Activated CD8-positive, alpha-beta memory T cell treated with anti-CD3 and anti-CD28 coated beads for 1 hour (primary cell): Measurements from ENCODE around the gene ANXA4.

Experiments used
- DNase-seq, 2 donors: peaks; one replicate each; pipeline ENCODE4 v3.0.0-alpha.2; 2020; ENCODE audit warnings: low read depth in 1 of 2; ENCODE audit errors: extremely low read depth in 1 of 2

Gene ANXA4

DNA sequence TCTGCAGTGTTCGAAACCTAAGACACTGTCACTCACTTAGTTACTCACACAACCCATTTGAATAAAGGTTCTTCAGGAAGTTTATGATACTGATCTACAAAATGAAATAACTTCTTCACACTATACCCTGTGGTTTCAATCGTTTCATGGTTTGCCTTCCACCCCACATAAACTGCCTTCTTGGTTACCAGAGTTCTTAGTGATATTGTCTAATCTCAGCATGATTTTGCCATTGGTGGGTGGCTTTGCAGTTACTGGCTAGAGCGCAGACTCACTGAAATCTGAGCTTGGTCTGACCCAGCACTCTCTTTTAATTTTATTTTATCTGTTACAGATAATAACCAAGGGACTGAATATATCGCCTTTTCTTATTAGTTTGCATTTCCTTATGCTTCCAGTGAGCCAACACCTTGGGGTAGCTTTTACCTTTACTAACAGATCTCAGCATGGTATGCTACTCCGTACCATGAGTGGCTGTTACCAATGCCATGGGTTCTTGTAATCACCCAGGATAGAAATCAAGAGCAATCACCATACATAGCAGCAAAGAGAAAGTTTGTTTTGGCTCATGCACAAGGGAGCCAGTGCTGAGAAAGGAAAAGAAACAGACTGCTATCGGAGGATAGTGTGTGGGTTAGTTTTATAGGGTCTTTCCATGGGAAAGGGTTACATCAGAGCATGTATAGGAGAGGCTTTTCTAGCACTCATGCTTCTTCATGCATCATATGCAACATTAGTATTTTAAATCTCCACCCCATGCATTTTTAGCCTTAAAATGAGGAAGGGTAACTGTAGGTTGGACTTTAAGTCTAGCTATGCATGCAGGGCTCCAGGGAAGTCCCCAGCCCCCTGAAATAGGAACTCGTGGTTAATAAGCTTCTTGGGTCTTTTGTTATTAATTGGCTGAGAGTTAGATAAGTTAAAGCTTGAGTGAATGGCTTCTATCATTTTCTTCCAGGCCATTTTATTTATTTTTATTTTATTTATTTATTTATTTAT is 33.3 kb downstream of the ANXA4 start:
- DNase-seq: no peak

DNA sequence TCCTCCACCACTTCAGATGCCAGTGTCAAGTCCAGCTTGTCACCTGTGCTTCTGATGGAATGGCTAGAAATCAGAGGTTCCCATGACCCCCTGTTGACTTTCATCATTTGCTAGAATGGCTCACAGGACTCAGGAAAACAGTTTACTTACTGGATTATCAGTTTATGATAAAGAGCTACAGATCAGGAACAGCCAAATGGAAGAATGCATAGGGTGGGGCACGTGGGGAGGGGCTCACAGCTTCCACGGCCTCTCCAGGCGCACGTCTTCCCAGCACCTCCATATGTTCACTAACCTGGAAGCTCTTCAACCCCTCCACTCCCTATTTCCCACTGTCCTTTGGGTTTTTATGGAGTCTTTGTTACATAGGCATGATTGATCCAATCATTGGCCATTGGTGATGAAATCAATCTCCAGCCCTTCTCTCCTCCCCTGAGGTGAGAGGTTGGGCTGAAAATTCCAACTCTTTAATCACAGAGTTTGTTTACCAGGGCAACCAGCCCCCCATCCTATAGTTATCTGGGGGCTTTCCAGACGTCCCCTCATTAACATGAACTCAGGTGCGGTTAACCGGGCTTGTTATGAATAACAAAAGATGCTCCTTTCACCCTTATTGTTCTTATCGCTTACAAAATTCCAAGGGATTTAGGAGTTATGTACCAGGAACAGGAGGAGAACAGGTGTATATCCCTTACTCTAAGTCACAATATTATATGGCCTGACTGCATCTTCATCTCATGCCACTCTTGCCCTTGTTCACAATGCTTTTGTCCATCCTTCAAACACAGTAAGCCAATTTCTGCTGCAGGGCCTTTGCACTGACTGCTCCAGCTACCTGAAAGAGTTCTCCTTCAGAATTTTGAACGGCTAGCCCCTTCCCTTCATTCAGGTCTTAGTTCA is 35.2 kb downstream of the ANXA4 start:
- DNase-seq: no peak

DNA sequence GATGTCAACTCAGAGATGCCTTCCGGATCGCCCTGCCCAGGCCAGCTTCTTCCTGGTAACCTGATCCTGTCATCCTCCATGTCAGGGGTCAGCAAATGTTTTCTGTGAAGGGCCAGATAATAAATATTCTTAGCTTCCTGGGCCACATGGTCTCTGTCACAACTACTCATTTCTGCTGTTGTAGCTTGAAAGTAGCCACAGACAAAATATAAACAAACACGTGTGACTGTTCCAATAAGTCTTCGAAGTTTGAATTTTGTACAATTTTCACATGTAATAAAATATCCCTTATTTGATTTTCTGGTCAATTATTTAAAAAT is 35.8 kb downstream of the ANXA4 start:
- DNase-seq: no peak

DNA sequence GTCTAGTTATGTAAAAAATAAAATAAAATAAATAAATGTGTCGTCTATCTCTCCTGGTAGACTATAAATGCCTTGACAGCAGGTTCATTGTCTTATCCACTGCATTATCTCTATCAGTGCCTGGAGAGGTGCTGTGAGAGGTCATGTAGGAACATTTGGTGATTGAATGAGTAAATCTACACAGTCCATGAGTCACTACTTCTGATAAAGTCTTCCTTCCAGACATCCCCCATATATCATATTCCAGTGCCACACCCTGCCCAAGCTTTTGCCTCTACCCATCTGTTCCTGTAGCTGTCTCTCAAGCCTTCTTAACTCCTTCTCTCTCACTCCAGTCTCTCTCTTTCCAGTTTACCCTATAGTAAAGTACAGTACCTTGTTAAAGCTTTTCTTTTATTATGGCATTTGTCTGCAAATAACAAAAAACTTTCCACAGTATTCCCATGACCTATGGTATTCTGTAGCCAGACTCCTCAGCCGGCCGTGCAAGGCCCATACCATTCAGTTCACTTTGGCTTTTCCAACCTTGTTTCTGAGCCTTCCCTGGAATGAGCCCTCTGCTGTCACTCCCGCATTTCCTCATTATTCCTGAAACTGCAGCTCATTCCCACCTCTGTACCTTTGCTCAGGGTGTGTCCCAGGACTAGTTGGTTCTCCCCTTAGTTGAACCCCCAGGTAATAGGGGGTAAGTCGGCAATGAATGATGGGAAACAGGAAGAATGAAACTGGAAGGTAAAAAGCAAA is 37.5 kb downstream of the ANXA4 start:
- no peak for DNase-seq

DNA sequence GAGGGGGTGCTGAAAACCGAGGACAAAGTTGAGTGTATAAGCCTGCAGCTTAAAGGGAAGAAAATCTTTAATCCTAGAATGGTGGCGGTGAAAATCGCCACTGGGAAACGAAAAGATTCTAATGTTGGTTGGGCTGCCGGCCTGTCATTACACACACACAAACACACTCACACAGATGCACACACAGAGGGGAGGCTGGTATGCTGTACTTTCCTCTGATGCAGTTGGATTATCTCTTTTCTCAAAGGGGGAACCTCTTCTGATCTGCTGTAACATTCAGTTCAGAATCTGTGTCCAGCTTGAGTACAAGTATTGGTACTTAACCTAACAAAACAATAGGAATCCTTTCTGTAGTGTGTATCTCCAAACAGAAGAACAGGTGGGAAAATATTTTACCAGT is 39.0 kb downstream of the ANXA4 start:
- DNase-seq: no peak

DNA sequence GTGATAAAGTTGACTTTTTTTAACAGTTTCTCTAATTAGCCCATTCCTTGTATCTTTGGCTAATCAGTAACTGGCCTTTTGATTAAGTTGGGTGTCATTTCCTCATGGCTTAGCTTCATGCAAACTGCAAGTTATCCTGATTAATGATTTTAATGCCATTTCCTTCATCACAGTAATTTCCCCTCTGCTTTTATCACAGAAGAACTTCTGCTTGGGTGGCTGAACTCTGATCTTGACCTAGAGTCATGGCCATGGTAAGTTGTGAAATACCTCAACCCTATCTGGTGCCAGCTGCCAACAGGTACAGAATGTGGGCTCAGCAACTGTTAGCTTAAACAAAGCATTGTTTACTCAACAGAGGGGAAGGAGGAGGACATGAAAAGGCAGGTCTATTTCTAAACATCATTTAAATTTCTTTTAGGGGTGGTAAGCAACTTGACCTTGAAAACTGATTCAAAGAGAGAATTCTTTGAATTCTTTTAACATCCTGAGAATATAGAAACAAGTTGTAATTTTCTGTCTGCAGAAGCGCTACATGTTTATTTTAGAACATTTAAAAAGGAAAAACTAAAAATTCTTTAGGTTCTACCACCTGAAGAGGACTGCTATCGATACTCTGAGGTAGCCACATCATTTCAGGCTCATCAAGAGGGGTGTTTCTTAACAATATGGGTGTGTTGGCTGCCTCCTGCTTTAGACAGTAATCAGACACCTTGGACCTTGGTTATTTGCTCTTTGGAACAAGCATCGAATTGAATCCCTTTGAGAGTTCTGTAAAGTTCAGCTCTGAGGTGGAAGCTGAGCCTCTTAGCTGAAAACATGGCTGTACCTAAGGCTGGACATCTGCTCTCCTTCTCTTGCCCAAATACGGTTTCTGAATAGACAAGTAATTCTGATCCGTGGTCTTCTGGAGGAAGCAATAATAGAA is 39.7 kb downstream of the ANXA4 start:
- DNase-seq: no peak

DNA sequence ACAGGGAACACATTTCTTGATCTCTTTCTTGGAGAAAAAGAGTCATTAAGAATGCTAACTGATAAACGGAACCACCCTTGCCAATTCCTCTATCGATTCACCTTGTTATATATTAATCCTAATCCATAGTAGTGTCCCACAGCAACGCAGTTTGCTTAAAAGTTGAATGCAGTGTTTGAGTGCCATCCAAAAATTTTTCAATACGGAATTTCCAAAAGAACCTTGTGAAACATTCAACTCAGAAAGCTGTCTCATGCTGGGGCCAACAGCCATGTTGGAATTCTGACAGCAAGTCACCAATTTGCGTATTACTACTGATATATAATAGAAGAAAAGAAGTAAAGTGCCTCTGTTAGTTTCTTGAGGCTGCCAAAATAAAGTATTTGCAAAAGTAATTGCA is 42.3 kb downstream of the ANXA4 start:
- no peak for DNase-seq

DNA sequence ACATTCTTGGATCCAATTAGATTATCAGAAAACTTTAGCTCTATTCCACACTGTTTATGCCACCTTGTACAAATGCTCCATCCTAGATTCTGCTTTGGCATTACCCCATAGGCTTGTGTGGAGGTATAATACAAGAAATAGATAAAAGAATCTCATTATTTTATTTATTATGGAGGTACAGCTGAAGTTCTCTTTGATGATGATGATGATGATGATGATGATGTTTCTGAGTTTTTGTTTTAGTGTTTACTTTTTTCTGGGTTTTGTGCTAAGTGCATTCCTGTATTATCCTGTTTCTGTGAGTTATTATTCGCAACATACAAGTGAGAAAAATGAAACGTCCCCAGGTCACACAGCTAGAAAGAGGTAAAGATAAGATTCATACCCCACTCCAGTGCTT is 43.4 kb downstream of the ANXA4 start:
- no peak for DNase-seq

DNA sequence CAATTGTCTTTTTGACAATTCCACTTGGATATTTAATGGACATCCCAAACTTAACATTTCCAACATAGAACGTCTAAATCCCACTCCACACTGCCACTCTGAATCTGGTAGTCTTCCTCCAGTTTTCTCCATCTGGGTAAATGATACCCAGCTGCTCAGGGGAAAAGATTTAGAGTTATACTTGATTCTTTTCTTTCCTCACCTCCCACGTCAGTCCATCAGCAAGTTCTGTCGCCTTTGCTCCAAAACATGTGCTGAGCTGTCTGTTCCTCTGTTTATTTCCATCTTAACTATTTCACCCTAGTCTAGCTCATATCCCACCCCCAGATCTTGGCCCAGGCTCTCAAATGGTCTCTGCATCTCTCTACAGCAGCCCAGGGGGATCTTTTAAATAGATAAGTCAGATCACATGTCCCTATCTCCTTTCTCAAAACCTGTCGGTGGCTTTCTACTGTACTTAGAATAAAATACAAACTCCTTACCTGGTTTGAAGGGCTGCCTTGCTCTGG is 44.2 kb downstream of the ANXA4 start:
- DNase-seq: no peak

DNA sequence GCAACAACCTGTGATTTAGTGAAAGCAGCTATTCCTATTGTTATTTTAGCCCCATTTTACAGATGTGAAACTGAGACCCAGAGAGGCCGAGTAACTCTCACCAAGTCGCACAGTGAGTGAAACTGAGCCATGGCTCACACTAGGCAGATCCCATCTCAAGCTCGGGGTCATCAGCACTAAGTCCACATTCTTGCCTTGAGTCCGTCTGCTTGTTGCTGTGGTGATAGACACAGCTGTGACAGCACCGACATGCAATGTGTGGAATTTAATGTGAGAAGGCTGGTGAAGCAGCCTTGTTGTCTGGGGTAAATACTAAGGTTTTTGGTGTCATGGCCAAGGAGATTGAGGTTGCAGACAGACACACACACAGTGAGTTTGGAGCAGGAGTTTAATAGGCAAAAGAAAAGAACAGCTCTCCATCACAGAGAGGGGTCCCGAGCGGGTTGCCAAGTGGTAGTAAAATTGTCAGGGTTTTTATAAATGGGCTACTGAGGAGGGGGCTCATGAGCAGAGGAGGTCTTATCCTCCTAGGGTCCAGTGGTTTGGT is 47.3 kb downstream of the ANXA4 start:
- DNase-seq: no peak

DNA sequence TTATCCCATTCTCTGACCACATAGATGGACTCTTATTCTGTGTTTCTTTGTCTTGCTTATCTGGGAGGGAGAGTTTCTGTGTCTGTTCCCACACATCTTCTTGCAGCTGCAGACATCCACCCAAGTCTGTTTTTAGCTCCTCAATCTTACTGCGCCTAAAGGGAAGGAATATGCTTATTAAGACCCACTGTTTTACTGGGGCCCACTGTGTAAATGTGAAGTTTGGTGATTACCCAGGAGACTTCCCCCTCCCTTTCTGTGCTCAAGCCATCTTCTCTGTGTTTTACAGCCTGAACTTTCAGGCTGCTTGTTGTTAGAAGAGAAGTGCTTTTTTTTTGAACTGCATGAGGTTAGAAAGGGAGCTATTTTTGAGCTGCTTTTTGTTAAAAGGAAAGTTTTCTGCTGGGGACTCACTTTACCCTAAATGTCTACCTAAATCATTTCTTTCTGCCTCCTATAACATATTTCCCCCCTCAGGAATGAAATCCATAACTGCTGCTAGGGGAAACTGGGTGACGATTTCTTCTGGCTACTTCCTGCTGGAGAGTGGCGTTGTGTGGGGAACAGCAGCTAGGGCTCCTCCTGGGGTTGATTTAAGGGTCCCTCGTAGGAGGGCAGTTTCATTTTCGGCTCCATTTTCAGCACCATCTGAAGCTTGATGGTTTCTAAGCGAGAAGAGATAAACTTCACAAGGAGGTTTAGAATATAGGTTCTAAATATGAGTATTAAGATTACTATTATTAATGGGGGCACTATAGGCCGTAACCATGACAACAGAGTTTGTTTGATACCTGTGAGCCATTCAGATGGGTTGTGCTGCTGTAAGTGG is 48.1 kb downstream of the ANXA4 start:
- DNase-seq: no peak

DNA sequence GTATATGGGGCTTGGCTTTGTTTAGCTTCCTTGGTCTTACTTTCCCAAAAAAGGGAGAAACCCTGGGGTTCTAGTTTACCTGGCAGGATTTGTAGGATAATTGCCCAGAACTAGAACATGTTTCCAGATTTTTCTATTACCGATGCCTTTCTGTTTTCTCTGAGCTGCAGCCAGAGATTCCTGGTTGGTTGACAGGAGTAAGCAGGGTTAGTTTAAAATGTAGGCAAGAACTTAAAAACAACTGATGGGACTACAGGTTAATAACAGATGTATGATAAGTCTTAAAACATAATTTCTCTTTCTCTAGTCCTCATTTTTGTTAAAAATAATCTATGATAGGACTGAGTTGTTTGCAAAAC is 48.6 kb downstream of the ANXA4 start:
- no peak for DNase-seq

DNA sequence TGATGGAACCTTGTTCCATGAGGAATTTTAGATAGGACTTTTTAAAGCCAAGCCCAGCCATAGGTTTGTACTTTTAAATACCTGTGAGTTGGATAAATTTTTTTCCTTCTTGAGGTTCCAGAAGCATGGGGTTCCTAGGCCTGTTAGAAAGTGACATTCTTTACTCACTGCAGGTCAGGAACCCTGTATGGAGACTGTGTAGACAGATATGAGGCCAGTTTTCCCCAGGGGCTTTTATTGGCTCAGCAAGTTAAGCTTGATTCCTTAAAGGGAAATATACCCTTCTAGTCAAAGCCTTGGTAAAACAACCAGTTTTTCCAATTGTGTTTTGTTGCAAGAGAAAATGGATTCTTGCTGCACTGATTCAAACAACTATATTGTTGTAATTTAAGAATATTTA is 49.1 kb downstream of the ANXA4 start:
- DNase-seq: no peak

DNA sequence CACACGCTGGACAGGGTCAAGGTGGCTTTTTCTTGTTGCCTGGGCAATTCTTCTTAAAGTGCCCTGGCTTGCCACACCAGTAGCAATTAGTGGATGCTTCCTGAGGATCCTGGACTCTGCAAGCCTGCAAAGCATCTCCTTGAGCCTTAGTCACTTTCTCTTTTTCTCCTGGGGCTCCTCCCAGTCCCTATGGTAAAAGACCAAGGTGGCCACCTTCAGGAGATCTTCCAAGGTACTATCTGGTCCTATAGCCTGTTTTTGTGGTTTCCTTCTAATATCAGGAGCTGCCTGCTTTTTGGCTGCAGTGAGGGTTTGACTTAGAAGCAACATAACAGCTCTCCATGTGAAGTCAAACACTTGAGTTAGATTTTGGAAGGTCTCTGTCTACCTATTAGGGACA is 54.2 kb downstream of the ANXA4 start:
- DNase-seq: no peak

DNA sequence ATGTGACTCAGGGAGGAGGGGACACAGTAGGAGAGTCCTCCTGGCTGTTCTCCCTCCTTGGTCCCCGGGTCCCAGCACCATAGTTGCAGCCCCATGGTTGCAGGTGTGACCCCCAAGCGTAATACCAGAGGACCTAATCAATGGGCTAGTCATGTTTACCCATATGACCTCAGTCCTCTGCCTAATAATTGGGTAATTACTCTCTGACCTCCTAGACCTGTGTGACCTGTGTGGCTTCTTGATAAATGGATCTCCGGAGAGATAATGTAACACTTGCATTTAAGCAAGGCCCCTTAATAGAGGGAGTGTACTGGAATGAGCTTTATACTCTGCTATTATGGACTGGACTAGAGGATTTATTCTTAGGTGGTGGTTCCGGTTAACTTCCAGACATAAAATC is 55.3 kb downstream of the ANXA4 start:
- DNase-seq: no peak

DNA sequence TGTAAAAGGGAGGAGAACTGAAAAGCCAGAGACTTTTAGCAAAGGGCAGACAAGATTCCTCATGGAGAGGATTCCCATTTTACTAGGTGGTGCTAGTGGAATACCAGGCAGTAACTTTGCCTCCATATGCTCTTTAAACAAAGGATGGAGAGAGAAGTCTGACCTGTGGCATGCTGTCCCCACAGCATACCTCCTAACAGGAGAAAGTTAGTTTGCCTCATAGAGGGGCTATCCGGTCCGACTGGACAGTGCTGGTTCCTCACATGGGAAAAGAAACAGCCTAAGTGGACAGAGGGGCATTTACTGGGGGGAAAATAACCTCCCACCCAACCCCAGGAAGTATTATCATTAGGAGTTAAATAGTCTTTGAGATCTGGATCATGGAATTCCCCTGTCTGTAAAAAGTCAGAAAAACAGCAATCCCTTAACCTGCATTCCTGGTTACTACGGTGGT is 55.9 kb downstream of the ANXA4 start:
- no peak for DNase-seq

DNA sequence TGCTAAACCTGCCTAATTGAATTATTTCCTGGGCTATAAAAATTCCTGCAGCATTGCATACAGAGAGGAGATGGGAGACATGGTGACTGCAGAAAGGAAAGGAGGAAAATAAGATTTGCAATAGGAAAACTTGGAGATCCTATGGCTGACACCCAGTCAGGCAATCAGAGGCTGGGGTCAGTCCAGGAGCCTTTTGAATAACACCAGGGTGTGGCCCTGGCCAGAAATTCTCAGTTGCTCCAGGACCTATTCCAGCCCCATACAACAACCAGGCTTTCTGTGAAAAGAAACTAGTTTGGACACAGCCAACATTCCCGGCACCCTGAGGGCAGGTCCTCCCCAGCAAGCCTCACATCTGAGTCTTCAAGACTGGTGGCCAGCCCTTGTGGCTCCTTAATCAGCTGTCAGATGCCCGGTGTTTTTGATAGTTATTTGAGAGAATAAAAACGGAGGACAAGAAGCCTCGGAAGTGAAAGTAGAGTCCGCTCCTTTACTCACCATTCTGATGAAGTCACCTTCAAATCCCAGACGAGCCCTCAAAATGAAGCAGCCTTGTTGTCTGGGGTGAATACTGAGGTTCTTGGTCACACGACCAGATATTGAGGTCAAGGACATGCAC is 56.5 kb downstream of the ANXA4 start:
- no peak for DNase-seq

DNA sequence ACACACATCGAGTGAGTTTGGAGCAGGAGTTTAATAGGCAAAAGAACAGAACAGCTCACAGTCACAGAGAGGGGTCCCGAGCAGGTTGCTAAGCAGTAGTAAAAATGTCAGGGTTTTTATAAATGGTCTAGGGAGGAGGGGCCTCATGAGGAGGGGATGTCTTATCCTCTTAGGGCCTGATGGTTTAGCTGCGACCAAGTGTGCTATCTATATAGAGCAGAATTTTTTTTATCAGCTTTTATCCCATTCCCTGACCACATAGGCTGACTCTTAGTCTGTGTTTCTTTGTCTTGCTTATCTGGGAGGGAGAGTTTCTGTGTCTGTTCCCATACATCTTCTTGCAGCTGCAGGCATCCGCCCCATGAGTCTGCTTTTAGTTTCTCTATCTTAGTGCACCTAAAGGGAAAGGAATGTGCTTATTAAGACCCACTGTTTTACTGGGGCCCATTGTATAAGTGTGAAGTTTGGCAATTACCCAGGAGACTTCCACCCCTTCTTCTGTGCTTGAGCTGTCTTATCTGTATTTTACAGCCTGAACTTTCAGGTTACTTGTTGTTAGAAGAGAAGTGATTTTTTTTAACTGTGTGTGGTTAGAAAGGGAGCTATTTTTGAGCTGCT is 57.1 kb downstream of the ANXA4 start:
- no peak for DNase-seq
